T47D (cell line): ENCODE data around the gene SHISA5.

Experiments
- DNase-seq, 2 experiments: peaks; one replicate each; pipeline versions ENCODE4 v3.0.0 to v3.0.0-alpha.2; 2011 to 2012; ENCODE audit warnings: low read depth in 1 of 2, low spot score in 1 of 2
- JUND ChIP-seq: IDR thresholded peaks from 2 replicates; pipeline ENCODE4 v1.6.1; 2012; ENCODE audit warnings: low read depth
- in situ Hi-C: cut with HindIII; loops from 2 replicates; pipeline ENCODE4 v1.10.0; 2016; ENCODE audit warnings: low sequenced_read_pairs, low pct_unique_long_range_greater_than_20kb

SHISA5 gene

DNA sequence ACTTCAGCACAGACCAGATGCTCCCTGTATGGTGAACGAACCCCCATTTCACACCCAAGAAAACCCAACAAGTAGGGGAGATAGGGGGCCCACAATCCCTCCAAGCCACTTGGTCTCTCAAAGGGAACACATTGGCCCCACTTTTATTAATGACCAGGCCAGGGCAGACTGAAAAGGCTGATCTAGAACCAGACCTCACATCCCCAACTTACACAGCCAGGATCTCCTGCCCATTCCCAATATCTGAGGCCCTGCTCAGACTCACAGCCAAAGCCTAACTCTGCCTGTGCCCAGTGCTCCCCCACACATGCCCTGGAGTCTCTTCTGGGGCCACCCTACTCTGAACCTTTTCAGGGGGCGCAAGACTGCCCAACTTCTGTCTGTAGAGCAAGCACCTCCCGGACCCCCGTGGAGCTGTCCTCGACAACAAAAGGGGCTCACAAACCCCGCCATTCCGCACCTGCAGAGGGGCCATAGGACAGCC, 75.8 kb downstream of the SHISA5 start:
- no peak for TF ChIP-seq JUND
- in situ Hi-C loops, result no loop called here
- DNase-seq, result no peak

- in situ Hi-C loops, result no loop called here
- no peak for DNase-seq
- TF ChIP-seq JUND, result no peak
These were observed 76.4 kb downstream of the SHISA5 start for GRCh38 chr3:48427630-48427962.

- no peak for DNase-seq
- TF ChIP-seq JUND, result no peak
- in situ Hi-C loops, result no loop called here
These were observed 76.9 kb downstream of the SHISA5 start for GRCh38 chr3:48426944-48427629.

DNA sequence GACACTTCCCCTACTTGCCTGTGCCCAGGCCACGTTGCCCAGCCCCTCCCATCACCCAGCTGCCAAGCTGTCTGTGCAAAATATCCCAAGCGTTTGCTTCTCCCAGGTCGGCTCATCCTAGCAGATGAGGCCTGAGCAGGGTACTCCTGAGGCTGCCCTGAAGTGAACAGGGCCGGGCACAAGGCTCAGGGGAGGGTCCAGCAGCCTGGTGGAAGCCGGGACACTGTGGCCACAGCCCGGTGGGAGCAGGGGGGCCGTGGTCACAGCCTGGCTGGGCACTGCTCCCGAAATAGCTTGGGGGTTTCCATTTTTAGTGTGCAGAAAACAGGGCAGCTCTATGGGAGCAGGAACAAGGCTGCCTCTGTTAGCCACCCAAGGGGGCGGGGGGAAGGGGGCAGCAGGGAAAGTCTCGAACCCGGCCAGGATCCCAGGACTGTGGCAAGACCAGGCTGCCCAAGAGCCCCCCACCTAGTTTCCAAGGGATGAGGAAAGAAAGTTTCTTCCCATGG, 77.5 kb downstream of the SHISA5 start:
- TF ChIP-seq JUND, result no peak
- in situ Hi-C loops, result no loop called here
- no peak for DNase-seq

GRCh38 chr3:48425281-48425812, 78.6 kb downstream of the SHISA5 start:
- no peak for TF ChIP-seq JUND
- in situ Hi-C loops, result no loop called here

DNA sequence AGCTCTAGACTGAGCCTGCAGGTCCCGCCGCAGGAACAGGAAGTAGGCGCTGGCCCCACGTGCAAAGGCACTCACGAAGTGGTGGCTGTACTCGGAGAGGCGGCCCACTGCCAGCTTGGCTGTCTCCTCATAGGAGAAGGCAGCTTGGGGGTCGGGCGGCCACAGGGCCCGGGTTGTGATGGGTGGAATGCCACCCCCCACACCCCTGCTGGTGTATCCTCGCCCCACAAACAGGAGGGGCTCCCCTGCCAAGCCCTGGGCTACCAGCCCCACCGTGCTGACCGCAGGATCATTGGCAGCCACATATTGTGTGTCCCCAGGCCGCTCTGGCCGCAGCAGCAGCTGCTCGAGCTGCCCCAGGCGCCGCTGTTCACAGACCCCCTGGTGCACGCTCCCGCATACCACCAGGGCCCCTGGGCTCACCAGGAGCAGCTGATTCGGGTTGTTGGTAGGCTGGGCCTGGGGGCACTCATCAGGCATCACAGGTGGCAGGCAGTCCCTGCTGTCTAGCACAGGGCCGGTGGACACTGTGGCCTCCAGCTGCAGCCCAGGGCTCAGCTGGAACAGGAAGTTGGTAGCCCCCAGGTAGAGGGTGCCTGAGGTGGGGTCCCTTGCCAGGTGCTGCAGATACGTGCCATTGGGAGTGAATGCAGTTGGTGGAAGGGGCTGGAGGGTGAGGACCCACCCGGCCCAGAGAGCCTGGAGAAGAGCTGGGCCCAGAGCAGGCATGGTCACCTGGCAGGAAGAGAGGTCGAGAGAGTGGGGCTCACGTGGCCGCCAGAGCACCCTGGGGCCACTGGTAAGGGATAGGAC, 79.9 kb downstream of the SHISA5 start:
- in situ Hi-C loops, result no loop called here
- DNase-seq, result no peak
- TF ChIP-seq JUND, result no peak

More at GRCh38 chr3:48425281-48425812, 78.6 kb downstream of the SHISA5 start:
- DNase-seq, result peak in 1 of 2 experiments; percentile 26

- DNase-seq, result no peak
- in situ Hi-C loops, result no loop called here
- no peak for TF ChIP-seq JUND
These were observed 80.6 kb downstream of the SHISA5 start for GRCh38 chr3:48423241-48423882.

- no peak for DNase-seq
- TF ChIP-seq JUND, result no peak
- in situ Hi-C loops, result no loop called here
These were observed 81.3 kb downstream of the SHISA5 start for GRCh38 chr3:48422681-48423080.

DNA sequence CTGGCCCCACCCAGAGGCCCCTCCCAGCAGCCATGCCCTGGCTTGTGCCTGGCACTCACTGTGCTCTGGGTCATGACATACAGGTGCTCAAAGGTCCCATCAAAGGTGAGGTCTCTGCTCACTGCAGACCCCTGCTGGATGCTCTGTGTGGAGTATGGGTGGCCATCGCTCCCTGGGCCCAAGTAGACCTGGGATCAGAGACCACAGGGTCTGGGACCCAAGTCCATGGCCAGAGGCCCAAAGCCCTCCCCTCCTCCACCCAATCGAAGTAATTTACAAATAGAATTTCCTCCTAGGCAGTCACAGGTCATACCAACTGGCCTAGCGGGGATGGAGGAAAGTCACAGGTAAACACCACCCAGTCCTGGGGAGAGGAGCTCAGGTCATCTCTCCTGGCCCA, 81.7 kb downstream of the SHISA5 start:
- no peak for TF ChIP-seq JUND
- no peak for DNase-seq
- in situ Hi-C loops, result no loop called here

DNA sequence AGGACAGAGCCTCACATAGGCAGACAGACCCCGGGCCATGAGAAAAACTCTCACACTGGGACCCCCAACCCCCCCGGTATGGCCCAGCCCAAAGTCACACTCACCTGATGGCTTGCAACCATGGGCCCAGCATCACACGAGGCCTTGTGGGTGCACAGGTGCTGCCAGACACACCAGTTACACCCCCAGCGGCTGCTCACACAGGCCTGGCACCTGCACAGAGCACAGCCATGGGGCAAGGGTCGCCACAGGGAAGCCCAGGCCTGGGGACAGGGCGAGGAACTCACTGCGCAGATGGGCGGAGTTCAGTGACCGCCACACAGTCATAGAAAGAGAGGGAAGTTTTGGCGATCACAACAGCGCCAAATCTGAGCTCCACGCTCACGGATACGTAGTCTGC, 83.4 kb downstream of the SHISA5 start:
- in situ Hi-C loops, result no loop called here
- TF ChIP-seq JUND, result no peak
- no peak for DNase-seq

DNA sequence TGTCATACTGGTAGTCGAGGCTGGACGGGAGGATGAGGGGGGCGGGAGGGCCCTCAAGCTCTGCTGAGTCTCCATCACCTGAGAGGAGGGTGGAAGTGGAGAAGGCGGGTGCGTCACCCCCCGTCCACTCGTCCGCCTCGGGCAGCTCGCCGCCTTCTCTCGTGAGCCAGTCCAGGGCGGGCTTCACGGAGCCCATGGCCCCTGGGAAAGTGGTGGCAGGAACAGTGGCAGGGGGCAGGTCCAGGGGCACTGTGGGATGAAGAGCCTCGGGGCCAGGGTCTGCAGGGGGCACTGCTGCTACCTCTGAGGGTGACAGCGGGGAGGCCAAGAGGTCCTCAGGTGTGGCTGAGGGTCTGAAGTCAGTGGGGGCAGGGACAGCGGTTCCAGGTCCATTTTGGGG, 84.4 kb downstream of the SHISA5 start:
- no peak for TF ChIP-seq JUND
- in situ Hi-C loops, result no loop called here
- no peak for DNase-seq

- DNase-seq, result no peak
- in situ Hi-C loops, result no loop called here
- no peak for TF ChIP-seq JUND
These were observed 84.8 kb downstream of the SHISA5 start for GRCh38 chr3:48419149-48419548.
